Measurements from ENCODE around the gene TMEM115. TPM values are rescaled to one million over a fixed set of nuclear protein-coding genes. Genes with fewer than 3 reads are reported as not detected.

Gene TMEM115
- total RNA-seq, 4 donors from 2014 or later: 71.8 to 103 (median 81.9) TPM

- Histone ChIP-seq H3K4me3 (no peak overlapping the region), H3K27me3 (no peaks in the 10 kb centered on the region), H3K4me1 (peaks cover 25 to 43% (median 35%) of the 10 kb centered on the region in 4 donors), H3K36me3 (no peaks in the 10 kb centered on the region), H3K9me3 (no peaks in the 10 kb centered on the region), H3K27ac (peak overlapping the region in 1 of 4 donors; percentile 27)
- peak; percentile 79 for DNase-seq
- 0 to 26% methylated on average over 10 to 14 of the region's 14 CpGs for WGBS, 2 donors (ENCODE audit: low coverage in 1 of 2)
- in situ Hi-C loops (cut with MboI; ENCODE audit: low pct_ligation_motif_present in 1 of 4, low pct_unique_long_range_greater_than_20kb in 1 of 4, low sequenced_read_pairs in 3 of 4): loop anchor here in 1 of 4 donors (10.0 kb wide), 1 partner anchor 188 kb away; no protein-coding TSS in a partner anchor
- intact Hi-C loops (cut with DNase I; ENCODE audit: low total_unique reads): loop anchor here (10.0 kb wide), 1 partner anchor 198 kb away; no protein-coding TSS in a partner anchor
- peak; percentile 45 to 60 (median 57) for TF ChIP-seq CTCF (IDR thresholded peaks at IDR 0.05)
- no peak for TF ChIP-seq POLR2A (IDR thresholded peaks at IDR 0.05)
Observed at GRCh38 chr3:50347187-50347813, 12.0 kb downstream of the TMEM115 start.

GRCh38 chr3:50345586-50346234, 13.6 kb downstream of the TMEM115 start, which contains the start of gene ZMYND10:
ZMYND10 (minus strand) TSS chr3:50345732; CDS start chr3:50345579, 153 bp downstream.
- TF ChIP-seq CTCF (IDR thresholded peaks at IDR 0.05): no peak
- TF ChIP-seq POLR2A (IDR thresholded peaks at IDR 0.05): no peak
- no peak for TF ChIP-seq POLR2AphosphoS5 (IDR thresholded peaks at IDR 0.05)
- TF ChIP-seq EP300 (IDR thresholded peaks at IDR 0.05; ENCODE audit: low read depth): no peak
- peaks cover 23 to 43% (median 36%) of the 10 kb centered on the region in 4 donors for H3K4me1 ChIP-seq
- intact Hi-C loops (cut with DNase I; ENCODE audit: low total_unique reads): loop anchor here (10.0 kb wide), 1 partner anchor 199 kb away; no protein-coding TSS in a partner anchor
- no peaks in the 10 kb centered on the region for H3K9me3 ChIP-seq
- in situ Hi-C loops (cut with MboI; ENCODE audit: low pct_ligation_motif_present in 1 of 4, low pct_unique_long_range_greater_than_20kb in 1 of 4, low sequenced_read_pairs in 3 of 4): loop anchor here in 1 of 4 donors (10.0 kb wide), 1 partner anchor 189 kb away; no protein-coding TSS in a partner anchor
- H3K36me3 ChIP-seq: no peaks in the 10 kb centered on the region
- 7 to 16% methylated on average over 3 to 23 of the region's 45 CpGs for WGBS, 2 donors (ENCODE audit: low coverage in 1 of 2)
- H3K27me3 ChIP-seq: no peaks in the 10 kb centered on the region
- H3K4me3 ChIP-seq: peak within 1 kb of the TSS; percentile 18 to 47 (median 27)
- H3K27ac ChIP-seq: peak within 1 kb of the TSS in 2 of 4 donors; percentile 2 to 29
- peak; percentile 78 for DNase-seq

GRCh38 chr3:50345008-50345407, 14.3 kb downstream of the TMEM115 start:
- 79% methylated on average over 8 of the region's 8 CpGs; no CpG with 5 or more reads in 1 of the 2 donors for WGBS, 2 donors (ENCODE audit: low coverage in 1 of 2)
- peaks cover 22 to 47% (median 38%) of the 10 kb centered on the region in 4 donors for H3K4me1 ChIP-seq
- no peaks in the 10 kb centered on the region for H3K27me3 ChIP-seq
- TF ChIP-seq POLR2A (IDR thresholded peaks at IDR 0.05): no peak
- intact Hi-C loops (cut with DNase I; ENCODE audit: low total_unique reads): loop anchor here (10.0 kb wide), 1 partner anchor 200 kb away; no protein-coding TSS in a partner anchor
- peak overlapping the region in 1 of 4 donors; percentile 47 for H3K4me3 ChIP-seq
- no peak overlapping the region for H3K27ac ChIP-seq
- in situ Hi-C loops (cut with MboI; ENCODE audit: low pct_ligation_motif_present in 1 of 4, low pct_unique_long_range_greater_than_20kb in 1 of 4, low sequenced_read_pairs in 3 of 4): loop anchor here in 1 of 4 donors (10.0 kb wide), 1 partner anchor 190 kb away; no protein-coding TSS in a partner anchor
- no peak for DNase-seq
- H3K36me3 ChIP-seq: no peaks in the 10 kb centered on the region
- no peaks in the 10 kb centered on the region for H3K9me3 ChIP-seq

- Histone ChIP-seq H3K27me3 (no peaks in the 10 kb centered on the region), H3K9me3 (no peaks in the 10 kb centered on the region), H3K27ac (no peak overlapping the region), H3K36me3 (no peaks in the 10 kb centered on the region), H3K4me3 (no peak overlapping the region), H3K4me1 (peaks cover 12 to 51% (median 33%) of the 10 kb centered on the region in 4 donors)
- 83 to 100% methylated on average over 1 to 12 of the region's 13 CpGs for WGBS, 2 donors (ENCODE audit: low coverage in 1 of 2)
- in situ Hi-C loops (cut with MboI; ENCODE audit: low pct_ligation_motif_present in 1 of 4, low pct_unique_long_range_greater_than_20kb in 1 of 4, low sequenced_read_pairs in 3 of 4) (loop anchor here in 1 of 4 donors (10.0 kb wide), 1 partner anchor 192 kb away; no protein-coding TSS in a partner anchor), intact Hi-C loops (cut with DNase I; ENCODE audit: low total_unique reads) (loop anchor here (10.0 kb wide), 1 partner anchor 202 kb away; no protein-coding TSS in a partner anchor)
- no peak for TF ChIP-seq EP300 (IDR thresholded peaks at IDR 0.05; ENCODE audit: low read depth)
- TF ChIP-seq POLR2AphosphoS5 (IDR thresholded peaks at IDR 0.05): no peak
- TF ChIP-seq POLR2A (IDR thresholded peaks at IDR 0.05): no peak
- TF ChIP-seq CTCF (IDR thresholded peaks at IDR 0.05): no peak
- DNase-seq: no peak
Observed at GRCh38 chr3:50342813-50343633, 16.3 kb downstream of the TMEM115 start.
